Osteocyte (in vitro differentiated cells): Measurements from ENCODE around the gene KIAA1217. TPM values are rescaled to one million over a fixed set of nuclear protein-coding genes. Genes with fewer than 3 reads are reported as not detected.

Source experiments
- DNase-seq: peaks from one replicate; pipeline ENCODE4 v3.0.0; 2021; ENCODE audit warnings: mixed read lengths; ENCODE audit not compliant: unreplicated experiment; ENCODE audit errors: extremely low spot score
- H3K27ac Mint-ChIP-seq: one replicate; pipeline ENCODE4 v1.8.0; 2021; ENCODE audit warnings: mild to moderate bottlenecking, mixed read lengths; ENCODE audit not compliant: unreplicated experiment
- H3K27me3 Mint-ChIP-seq: one replicate; pipeline ENCODE4 v1.8.0; 2021; ENCODE audit warnings: mixed read lengths; ENCODE audit not compliant: unreplicated experiment
- H3K36me3 Mint-ChIP-seq: one replicate; pipeline ENCODE4 v1.8.0; 2021; ENCODE audit warnings: mixed read lengths; ENCODE audit not compliant: unreplicated experiment
- H3K4me1 Mint-ChIP-seq: one replicate; pipeline ENCODE4 v1.8.0; 2021; ENCODE audit warnings: mixed read lengths; ENCODE audit not compliant: unreplicated experiment
- H3K4me3 Mint-ChIP-seq: one replicate; pipeline ENCODE4 v1.8.0; 2021; ENCODE audit warnings: mild to moderate bottlenecking, moderate library complexity, mixed read lengths; ENCODE audit not compliant: unreplicated experiment
- H3K9me3 Mint-ChIP-seq: one replicate; pipeline ENCODE4 v1.8.0; 2021; ENCODE audit warnings: mixed read lengths; ENCODE audit not compliant: unreplicated experiment
- CTCF ChIP-seq: fragments of 200-600 bp; sonication (generic); IDR thresholded peaks from 2 replicates; pipeline ENCODE4 v1.5.0; 2021; ENCODE audit warnings: antibody characterized with exemption, mild to moderate bottlenecking, moderate library complexity
- total RNA-seq: library from RNA; stranded (reverse); gene quantifications from 2 replicates; pipeline ENCODE4 v1.2.1, GENCODE V29; 2021

The KIAA1217 gene
- total RNA-seq, 1 donor from 2014 or later: 2.8 TPM

- Mint-ChIP-seq H3K4me1 (peaks cover 5% of the 10 kb centered on the region), H3K27me3 (peaks cover 32% of the 10 kb centered on the region), H3K36me3 (no peaks in the 10 kb centered on the region), H3K9me3 (no peaks in the 10 kb centered on the region), H3K27ac (no peak overlapping the region), H3K4me3 (no peak overlapping the region)
- TF ChIP-seq CTCF: peak; percentile 82
- peak; percentile 82 for DNase-seq
Observed at GRCh38 chr10:24556750-24557742, 348.1 kb downstream of the KIAA1217 start.

GRCh38 chr10:24561453-24561852 lies 352.5 kb downstream of the KIAA1217 start:
- Mint-ChIP-seq H3K4me1 (peaks cover 5% of the 10 kb centered on the region), H3K4me3 (no peak overlapping the region), H3K27ac (no peak overlapping the region)

DNA sequence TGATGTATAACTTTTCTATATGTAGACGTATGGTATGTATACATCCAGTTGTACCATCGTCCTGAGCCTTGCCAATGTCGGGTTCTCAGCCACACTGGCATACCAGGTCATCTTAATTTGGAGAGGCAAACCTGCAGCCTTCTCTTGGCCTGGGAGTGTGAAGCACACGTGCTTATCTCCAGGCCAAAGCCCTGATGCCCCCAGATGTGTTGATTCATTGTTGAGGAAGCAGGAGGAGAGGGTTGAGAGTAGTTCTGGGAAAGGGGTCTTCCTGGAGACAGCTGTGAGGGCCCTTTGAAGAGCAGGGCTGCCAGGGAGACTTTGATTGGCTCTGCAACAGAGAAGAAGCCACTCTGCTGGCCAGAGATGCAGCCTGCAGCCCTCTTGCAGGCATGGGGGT lies 359.1 kb downstream of the KIAA1217 start:
- H3K27me3 Mint-ChIP-seq: peaks cover 23% of the 10 kb centered on the region
- H3K27ac Mint-ChIP-seq: no peak overlapping the region
- no peaks in the 10 kb centered on the region for H3K9me3 Mint-ChIP-seq
- H3K36me3 Mint-ChIP-seq: no peaks in the 10 kb centered on the region
- no peak for TF ChIP-seq CTCF
- DNase-seq: no peak
- H3K4me3 Mint-ChIP-seq: no peak overlapping the region
- no peaks in the 10 kb centered on the region for H3K4me1 Mint-ChIP-seq

More at GRCh38 chr10:24561453-24561852, 352.5 kb downstream of the KIAA1217 start:
- H3K9me3 Mint-ChIP-seq: no peaks in the 10 kb centered on the region
- no peaks in the 10 kb centered on the region for H3K36me3 Mint-ChIP-seq
- no peak for DNase-seq
- no peak for TF ChIP-seq CTCF
- H3K27me3 Mint-ChIP-seq: peaks cover 29% of the 10 kb centered on the region

- Mint-ChIP-seq H3K27me3 (peaks cover 14% of the 10 kb centered on the region), H3K4me3 (no peak overlapping the region), H3K4me1 (no peaks in the 10 kb centered on the region), H3K36me3 (no peaks in the 10 kb centered on the region), H3K27ac (no peak overlapping the region), H3K9me3 (no peaks in the 10 kb centered on the region)
- no peak for TF ChIP-seq CTCF
- DNase-seq: no peak
Observed at GRCh38 chr10:24569330-24569796, 360.4 kb downstream of the KIAA1217 start.
